CMK (cell line): ENCODE measurements around the gene DOCK1.
"Not testable (repeated sequence)": the region's sequence is repeated elsewhere in the genome, so short reads cannot be mapped to it uniquely, and the experiment has no call there.

ENCODE experiments used
- DNase-seq: peaks from one replicate; pipeline ENCODE4 v3.0.0-alpha.2; 2010; ENCODE audit warnings: low read depth

DOCK1 gene

GRCh38 chr10:126903656-126904360 is 1.4 kb upstream of the DOCK1 start:
- DNase-seq = no peak

GRCh38 chr10:126904516-126904817 is 761 bp upstream of the DOCK1 start:
- no peak for DNase-seq

GRCh38 chr10:126905776-126906703 is 812 bp downstream of the DOCK1 start:
- DNase-seq = no peak

GRCh38 chr10:126906704-126907422 is 1.6 kb downstream of the DOCK1 start:
- DNase-seq = no peak

GRCh38 chr10:126907423-126907970 is 2.3 kb downstream of the DOCK1 start:
- DNase-seq = no peak

GRCh38 chr10:126908225-126908624 is 3.0 kb downstream of the DOCK1 start:
- DNase-seq = no peak

- no peak for DNase-seq
Measured at GRCh38 chr10:126908729-126909128, 3.5 kb downstream of the DOCK1 start.

GRCh38 chr10:126909147-126909546 is 3.9 kb downstream of the DOCK1 start:
- DNase-seq = no peak

- DNase-seq = no peak
Measured at GRCh38 chr10:126910196-126910595, 5.0 kb downstream of the DOCK1 start.

- DNase-seq = no peak
Measured at GRCh38 chr10:126910798-126911197, 5.6 kb downstream of the DOCK1 start.

- DNase-seq = no peak
Measured at GRCh38 chr10:126911301-126911700, 6.1 kb downstream of the DOCK1 start.

GRCh38 chr10:126913316-126913715 is 8.1 kb downstream of the DOCK1 start:
- DNase-seq = no peak

GRCh38 chr10:126914561-126914960 is 9.3 kb downstream of the DOCK1 start:
- no peak for DNase-seq

- not testable (repeated sequence) for DNase-seq
Measured at GRCh38 chr10:126916952-126917351, 11.7 kb downstream of the DOCK1 start.

- DNase-seq = no peak
Measured at GRCh38 chr10:126917375-126917774, 12.1 kb downstream of the DOCK1 start.

GRCh38 chr10:126917975-126918908 is 13.0 kb downstream of the DOCK1 start:
- no peak for DNase-seq

- no peak for DNase-seq
Measured at GRCh38 chr10:126919426-126919825, 14.2 kb downstream of the DOCK1 start.

- DNase-seq = no peak
Measured at GRCh38 chr10:126921162-126921561, 15.9 kb downstream of the DOCK1 start.

- no peak for DNase-seq
Measured at GRCh38 chr10:126921974-126922525, 16.8 kb downstream of the DOCK1 start.

- no peak for DNase-seq
Measured at GRCh38 chr10:126924180-126924914, 19.1 kb downstream of the DOCK1 start.
